ENCODE results near the gene TMEM178B.

TMEM178B gene

GRCh38 chr7:141360416-141360760 is 286.5 kb downstream of the TMEM178B start:
- H3K4me3 ChIP-seq (ENCODE audit: low read depth, low read length): no peak overlapping the region
- DNase-seq (ENCODE audit: low read depth): no peak
- TF ChIP-seq, protein P1, sequence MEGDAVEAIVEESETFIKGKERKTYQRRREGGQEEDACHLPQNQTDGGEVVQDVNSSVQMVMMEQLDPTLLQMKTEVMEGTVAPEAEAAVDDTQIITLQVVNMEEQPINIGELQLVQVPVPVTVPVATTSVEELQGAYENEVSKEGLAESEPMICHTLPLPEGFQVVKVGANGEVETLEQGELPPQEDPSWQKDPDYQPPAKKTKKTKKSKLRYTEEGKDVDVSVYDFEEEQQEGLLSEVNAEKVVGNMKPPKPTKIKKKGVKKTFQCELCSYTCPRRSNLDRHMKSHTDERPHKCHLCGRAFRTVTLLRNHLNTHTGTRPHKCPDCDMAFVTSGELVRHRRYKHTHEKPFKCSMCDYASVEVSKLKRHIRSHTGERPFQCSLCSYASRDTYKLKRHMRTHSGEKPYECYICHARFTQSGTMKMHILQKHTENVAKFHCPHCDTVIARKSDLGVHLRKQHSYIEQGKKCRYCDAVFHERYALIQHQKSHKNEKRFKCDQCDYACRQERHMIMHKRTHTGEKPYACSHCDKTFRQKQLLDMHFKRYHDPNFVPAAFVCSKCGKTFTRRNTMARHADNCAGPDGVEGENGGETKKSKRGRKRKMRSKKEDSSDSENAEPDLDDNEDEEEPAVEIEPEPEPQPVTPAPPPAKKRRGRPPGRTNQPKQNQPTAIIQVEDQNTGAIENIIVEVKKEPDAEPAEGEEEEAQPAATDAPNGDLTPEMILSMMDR (IDR thresholded peaks at IDR 0.05; ENCODE audit: control insufficient read depth, extremely low read depth, insufficient read depth): no peak

DNA sequence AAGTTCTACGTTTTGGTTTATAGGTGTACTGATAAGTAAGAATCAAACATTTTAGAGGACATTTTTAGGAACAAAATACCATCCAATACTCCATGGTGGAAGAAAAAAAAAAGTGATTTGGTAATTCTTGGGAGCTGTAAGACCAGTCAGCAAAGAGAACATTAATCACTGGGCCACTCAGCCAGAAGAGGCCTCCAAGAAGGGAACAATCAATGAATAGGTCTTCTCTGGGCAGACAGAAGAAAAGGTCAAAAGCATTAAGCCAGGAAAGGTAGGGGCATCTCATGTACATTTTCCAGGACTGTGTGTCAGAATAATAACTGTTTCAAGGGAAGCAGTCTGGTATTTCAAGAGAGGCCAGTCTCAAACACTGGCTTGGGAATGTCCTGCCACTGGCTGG is 286.9 kb downstream of the TMEM178B start:
- TF ChIP-seq, protein P1 (IDR thresholded peaks at IDR 0.05; ENCODE audit: control insufficient read depth, extremely low read depth, insufficient read depth): no peak
- no peak for DNase-seq (ENCODE audit: low read depth)
- no peak overlapping the region for H3K4me3 ChIP-seq (ENCODE audit: low read depth, low read length)

DNA sequence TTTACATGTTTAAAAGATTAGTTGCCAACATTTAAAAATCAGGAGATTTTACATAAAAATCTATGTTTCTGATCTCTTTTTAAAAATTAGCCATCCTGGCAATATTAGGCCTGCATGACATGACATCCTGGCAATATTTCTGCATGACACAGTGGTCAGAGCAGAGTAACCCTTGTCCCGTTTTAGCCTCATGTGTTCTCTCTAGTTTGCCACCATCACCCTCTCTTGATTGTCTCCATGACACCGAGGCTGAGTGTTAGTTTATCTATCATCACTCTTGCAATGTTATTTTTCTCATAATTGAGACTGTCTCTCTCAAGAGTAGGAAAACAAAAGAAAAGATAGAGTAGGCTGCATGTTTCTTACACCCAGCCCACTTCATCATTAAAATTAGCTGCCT is 287.6 kb downstream of the TMEM178B start:
- DNase-seq (ENCODE audit: low read depth): no peak
- TF ChIP-seq, protein P1 (IDR thresholded peaks at IDR 0.05; ENCODE audit: control insufficient read depth, extremely low read depth, insufficient read depth): no peak
- no peak overlapping the region for H3K4me3 ChIP-seq (ENCODE audit: low read depth, low read length)

DNA sequence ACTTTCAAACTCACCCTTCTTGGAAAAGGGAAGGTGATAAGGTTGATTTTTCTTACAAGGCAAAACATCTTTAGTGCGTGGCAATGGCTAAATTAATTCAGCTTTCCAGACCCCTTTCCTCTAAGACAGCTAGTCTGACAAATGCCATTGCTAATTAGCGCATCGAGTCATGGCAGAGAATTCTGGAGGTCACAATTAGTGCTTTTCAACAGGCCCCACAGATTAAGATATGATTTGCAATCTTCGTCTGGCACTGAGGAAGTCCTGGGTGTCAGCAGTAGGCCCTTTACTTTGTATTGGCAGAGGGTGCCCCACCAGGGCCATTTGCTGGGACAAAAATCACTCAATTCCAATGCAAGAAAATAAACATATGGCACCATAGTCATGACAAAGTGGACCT is 288.1 kb downstream of the TMEM178B start:
- no peak for DNase-seq (ENCODE audit: low read depth)
- TF ChIP-seq, protein P1 (IDR thresholded peaks at IDR 0.05; ENCODE audit: control insufficient read depth, extremely low read depth, insufficient read depth): no peak

GRCh38 chr7:141362580-141363435 is 288.9 kb downstream of the TMEM178B start:
- no peak overlapping the region for H3K4me3 ChIP-seq (ENCODE audit: low read depth, low read length)

More for the DNA sequence above, 288.1 kb downstream of the TMEM178B start:
- no peak overlapping the region for H3K4me3 ChIP-seq (ENCODE audit: low read depth, low read length)

GRCh38 chr7:141363748-141364147 is 289.9 kb downstream of the TMEM178B start:
- H3K4me3 ChIP-seq (ENCODE audit: low read depth, low read length): no peak overlapping the region
- TF ChIP-seq, protein P1 (IDR thresholded peaks at IDR 0.05; ENCODE audit: control insufficient read depth, extremely low read depth, insufficient read depth): no peak
- no peak for DNase-seq (ENCODE audit: low read depth)

More at GRCh38 chr7:141362580-141363435, 288.9 kb downstream of the TMEM178B start:
- DNase-seq (ENCODE audit: low read depth): no peak
- TF ChIP-seq, protein P1 (IDR thresholded peaks at IDR 0.05; ENCODE audit: control insufficient read depth, extremely low read depth, insufficient read depth): no peak
